Natural killer cell treated with Interleukin-12 subunit alpha and Interleukin-12 subunit beta and Interleukin-15 and Interleukin-18, amount 100 ng/mL, for 72 hours (primary cell): ENCODE results near the gene TRABD2B. TPM values are rescaled to one million over a fixed set of nuclear protein-coding genes. Genes with fewer than 3 reads are reported as not detected.

Source experiments
- ATAC-seq, 2 donors: fragments of 150-1000 bp; cut with Tn5 transposase in 1 of 2; sonication (Bioruptor Pico), chemical (Tn5 transposase) in 1 of 2; 2 replicates each; pipeline ENCODE4 v1.10.0; 2021
- DNase-seq: peaks from one replicate; pipeline ENCODE4 v3.0.0; 2022; ENCODE audit warnings: low spot score
- H3K27ac Mint-ChIP-seq, 2 donors: 1 replicate in 1 of 2; 2 replicates in 1 of 2; pipeline ENCODE4 v1.8.0; 2022; ENCODE audit warnings: mixed read lengths in 2 of 2, mild to moderate bottlenecking in 1 of 2, moderate library complexity in 1 of 2
- H3K27me3 Mint-ChIP-seq, 2 donors: 1 replicate in 1 of 2; 2 replicates in 1 of 2; pipeline ENCODE4 v1.8.0; 2022; ENCODE audit warnings: mixed read lengths in 2 of 2
- H3K36me3 Mint-ChIP-seq: one replicate; pipeline ENCODE4 v1.8.0; 2022; ENCODE audit warnings: mixed read lengths
- H3K4me1 Mint-ChIP-seq, 2 donors: 1 replicate in 1 of 2; 2 replicates in 1 of 2; pipeline ENCODE4 v1.8.0; 2022; ENCODE audit warnings: low read depth in 2 of 2, mixed read lengths in 2 of 2, mild to moderate bottlenecking in 1 of 2
- H3K4me3 Mint-ChIP-seq: one replicate; pipeline ENCODE4 v1.8.0; 2022; ENCODE audit warnings: mixed read lengths
- H3K9me3 Mint-ChIP-seq: 2 replicates; pipeline ENCODE4 v1.8.0; 2022; ENCODE audit warnings: mixed read lengths
- total RNA-seq, 2 donors: library from RNA; stranded (reverse); gene quantifications; one replicate each; pipeline ENCODE4 v1.2.3, GENCODE V29; 2022

Gene TRABD2B
- total RNA-seq, 2 donors from 2014 or later = not detected

DNA sequence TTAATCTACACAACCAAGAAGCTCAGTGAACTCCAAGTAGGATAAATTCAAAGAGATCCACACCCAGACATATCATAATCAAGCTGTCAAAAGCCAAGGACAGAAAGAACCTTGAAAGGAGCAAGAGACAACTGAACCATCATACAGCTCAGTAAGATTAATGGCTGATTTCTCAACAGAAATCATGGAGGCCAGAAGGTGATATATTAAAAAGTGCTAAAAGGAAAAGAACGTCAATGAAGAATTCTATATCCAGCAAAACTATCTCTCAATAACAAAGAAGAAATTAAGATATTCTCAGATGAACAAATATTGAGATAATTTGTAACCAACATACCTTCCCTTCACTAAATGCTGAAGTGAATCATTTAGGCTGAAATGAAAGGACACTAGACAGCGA is 161.8 kb downstream of the TRABD2B start:
- Mint-ChIP-seq H3K9me3 (peaks cover 4% of the 10 kb centered on the region), H3K36me3 (no peaks in the 10 kb centered on the region), H3K4me1 (no peaks in the 10 kb centered on the region), H3K27me3 (peaks cover 5 to 15% of the 10 kb centered on the region in 2 donors), H3K4me3 (no peak overlapping the region), H3K27ac (no peak overlapping the region)
- ATAC-seq (no peak), DNase-seq (no peak)

DNA sequence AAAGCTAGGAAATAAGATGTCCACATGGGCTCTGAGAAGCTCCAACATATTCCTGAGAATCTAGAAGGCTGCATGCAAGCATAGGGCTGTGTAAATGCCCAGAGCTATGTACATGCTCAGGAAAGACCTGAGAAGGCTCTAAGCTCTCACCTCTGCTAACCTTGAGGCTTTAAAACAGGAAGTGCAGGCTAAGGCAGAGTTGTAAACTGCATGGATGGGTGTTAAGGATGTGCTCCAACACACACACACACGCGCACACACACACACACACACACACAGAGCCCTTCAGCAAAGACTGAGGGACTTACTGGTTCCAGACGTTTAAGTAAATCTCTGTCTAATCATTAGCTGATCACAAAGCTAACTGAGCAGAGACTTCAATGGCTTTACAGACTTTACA is 162.9 kb downstream of the TRABD2B start:
- Mint-ChIP-seq H3K4me3 (no peak overlapping the region), H3K27me3 (peaks cover 5 to 26% of the 10 kb centered on the region in 2 donors), H3K36me3 (no peaks in the 10 kb centered on the region), H3K27ac (no peak overlapping the region), H3K9me3 (peaks cover 4% of the 10 kb centered on the region), H3K4me1 (no peaks in the 10 kb centered on the region)
- ATAC-seq (no peak), DNase-seq (no peak)

DNA sequence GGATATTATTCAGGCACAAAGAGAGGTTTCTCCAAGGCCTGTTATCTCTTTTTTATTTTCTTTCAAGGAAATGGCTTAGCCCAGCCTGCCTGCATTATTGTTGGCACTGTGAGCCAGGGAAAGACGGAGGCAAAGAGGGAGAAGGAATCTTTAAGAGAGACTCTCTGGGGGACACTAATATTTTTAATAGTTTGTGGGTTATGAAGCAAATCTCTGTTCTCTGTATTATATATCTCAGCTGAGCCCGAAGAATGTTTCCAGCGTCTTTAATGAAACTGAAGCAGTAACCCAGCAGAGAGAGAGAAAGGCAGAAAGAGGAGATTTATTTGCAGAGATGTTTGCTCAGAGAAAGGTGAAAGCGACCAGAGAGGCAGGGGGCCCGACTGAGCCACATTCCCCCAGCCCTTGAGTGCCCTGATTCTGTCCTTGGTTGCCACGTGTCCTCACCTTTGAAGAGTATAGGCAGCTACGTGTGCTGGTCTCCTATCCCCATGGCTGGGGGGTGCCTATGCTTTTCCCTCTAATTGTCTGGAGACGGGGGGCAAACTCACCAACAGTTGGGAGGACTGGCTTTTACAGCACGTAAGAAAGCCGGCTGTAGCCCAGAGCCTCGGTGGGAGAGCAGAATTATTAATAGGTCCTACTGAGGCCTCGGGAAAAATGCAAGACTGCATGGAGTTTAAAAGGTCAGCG is 166.4 kb downstream of the TRABD2B start:
- ATAC-seq (no peak), DNase-seq (no peak)
- Mint-ChIP-seq H3K4me1 (no peaks in the 10 kb centered on the region), H3K27me3 (peaks cover 5 to 28% of the 10 kb centered on the region in 2 donors), H3K9me3 (peaks cover 4% of the 10 kb centered on the region), H3K27ac (no peak overlapping the region), H3K36me3 (no peaks in the 10 kb centered on the region), H3K4me3 (no peak overlapping the region)

DNA sequence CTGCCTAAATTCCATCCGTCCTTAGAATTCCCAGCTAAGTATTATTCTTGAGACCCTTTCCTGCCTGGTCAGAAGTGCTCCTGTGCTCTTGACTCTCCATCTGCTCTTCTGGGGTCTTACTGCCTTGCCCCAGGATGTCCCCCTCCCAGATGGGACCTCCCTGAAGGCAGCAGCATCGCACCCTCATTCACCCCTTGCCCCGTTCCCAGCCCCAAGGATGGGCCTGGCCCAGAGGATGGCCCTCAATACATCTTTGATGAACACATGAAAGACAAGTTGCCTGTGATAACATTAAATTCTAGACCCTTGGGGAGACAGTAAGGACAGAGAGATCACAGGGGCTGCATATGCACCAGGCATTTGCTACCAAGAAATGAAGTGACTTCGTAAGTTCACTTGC is 167.2 kb downstream of the TRABD2B start:
- Mint-ChIP-seq H3K4me1 (no peaks in the 10 kb centered on the region), H3K36me3 (no peaks in the 10 kb centered on the region), H3K4me3 (no peak overlapping the region), H3K27me3 (peaks cover 5 to 28% of the 10 kb centered on the region in 2 donors), H3K27ac (no peak overlapping the region), H3K9me3 (no peaks in the 10 kb centered on the region)
- DNase-seq = no peak
- no peak for ATAC-seq

DNA sequence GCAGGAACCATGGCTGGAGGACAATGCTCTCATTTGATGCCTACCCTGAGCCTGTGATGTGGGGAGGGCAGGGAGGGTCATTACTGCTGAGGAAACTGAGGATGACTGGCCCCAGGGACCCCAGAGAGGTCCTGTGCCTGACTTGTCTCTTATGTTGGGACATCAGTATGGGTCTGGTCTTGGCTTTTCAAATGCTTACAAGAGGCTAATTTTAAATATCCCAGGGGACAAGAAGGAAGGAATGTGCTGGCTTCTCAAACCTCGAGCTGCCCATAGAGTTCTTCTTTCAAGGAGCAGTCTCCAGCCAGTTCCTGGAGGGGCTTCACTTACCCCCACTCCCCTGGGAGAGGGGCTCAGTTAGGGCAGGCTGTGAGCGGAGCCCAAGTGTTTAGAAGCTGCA is 168.2 kb downstream of the TRABD2B start:
- ATAC-seq = peak in 1 of 2 donors; percentile 24
- Mint-ChIP-seq H3K27ac (no peak overlapping the region), H3K9me3 (no peaks in the 10 kb centered on the region)

DNA sequence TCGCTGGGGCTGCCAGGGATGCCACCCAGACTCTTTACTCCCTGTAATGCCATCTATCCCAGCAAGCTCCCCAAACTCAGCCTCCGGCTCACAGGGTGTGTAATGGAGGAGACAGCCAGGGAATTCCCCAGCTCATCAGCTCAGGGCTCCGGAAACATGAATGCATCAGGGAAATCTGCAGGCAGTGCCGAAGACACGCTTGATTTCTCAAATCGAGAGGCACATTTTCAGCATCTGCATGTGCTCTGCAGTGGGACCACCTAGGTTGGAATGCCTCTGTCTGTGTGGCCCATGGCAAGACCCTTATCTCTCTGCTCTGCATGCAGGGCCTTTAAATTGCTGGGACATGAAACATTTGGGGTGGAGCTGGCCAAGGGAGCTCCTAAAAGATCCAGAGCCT is 170.1 kb downstream of the TRABD2B start:
- H3K36me3 Mint-ChIP-seq = no peaks in the 10 kb centered on the region
- no peak for DNase-seq
- no peak overlapping the region for H3K4me3 Mint-ChIP-seq
- peaks cover 0 to 14% of the 10 kb centered on the region in 2 donors for H3K27me3 Mint-ChIP-seq
- H3K27ac Mint-ChIP-seq = no peak overlapping the region
- no peaks in the 10 kb centered on the region for H3K9me3 Mint-ChIP-seq
- no peaks in the 10 kb centered on the region for H3K4me1 Mint-ChIP-seq
- ATAC-seq = no peak

More for the DNA sequence above, 168.2 kb downstream of the TRABD2B start:
- Mint-ChIP-seq H3K4me3 (no peak overlapping the region), H3K36me3 (no peaks in the 10 kb centered on the region), H3K4me1 (no peaks in the 10 kb centered on the region), H3K27me3 (peaks cover 5 to 28% of the 10 kb centered on the region in 2 donors)
- no peak for DNase-seq

DNA sequence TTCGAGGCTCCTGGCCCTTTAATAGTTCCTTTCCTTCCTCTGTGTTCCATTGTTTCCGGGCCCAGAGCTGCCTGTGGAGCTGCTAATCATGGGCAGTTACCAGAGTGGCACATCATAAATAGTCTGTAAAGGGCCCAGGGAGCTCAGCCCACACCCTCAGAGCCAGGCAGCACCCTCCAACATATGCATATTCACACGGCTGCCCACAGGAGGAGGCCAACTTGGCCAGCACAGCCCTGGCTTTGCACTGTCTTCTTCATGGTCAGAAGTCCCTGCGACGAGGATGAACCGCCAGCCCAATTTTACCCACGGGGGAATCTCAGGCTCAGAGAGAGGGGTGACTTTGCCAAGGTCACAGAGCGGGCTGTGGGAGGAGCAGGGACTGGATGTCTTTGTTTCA is 172.5 kb downstream of the TRABD2B start:
- Mint-ChIP-seq H3K36me3 (no peaks in the 10 kb centered on the region), H3K9me3 (no peaks in the 10 kb centered on the region), H3K27me3 (peaks cover 0 to 5% of the 10 kb centered on the region in 2 donors), H3K4me3 (no peak overlapping the region), H3K4me1 (no peaks in the 10 kb centered on the region), H3K27ac (no peak overlapping the region)
- DNase-seq (no peak), ATAC-seq (no peak)

DNA sequence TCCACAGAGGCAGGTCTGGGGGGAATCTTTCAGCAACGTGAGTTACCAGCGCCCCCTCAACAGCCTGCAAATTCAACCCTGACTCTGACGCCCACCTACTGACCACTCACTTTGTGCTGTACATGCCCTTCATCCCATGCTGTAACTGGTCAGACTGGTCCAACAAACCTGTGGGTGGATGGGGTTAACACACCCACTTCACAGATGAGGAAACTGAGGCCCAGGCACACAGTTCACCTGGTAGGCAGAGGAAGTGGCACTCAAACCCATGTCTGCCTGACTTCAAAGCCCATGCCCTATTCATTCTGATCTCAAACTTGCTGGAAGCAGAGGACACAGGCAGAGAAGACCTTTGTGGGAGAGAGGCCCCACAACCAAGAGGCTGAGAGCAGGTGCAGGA is 172.9 kb downstream of the TRABD2B start:
- no peak overlapping the region for H3K27ac Mint-ChIP-seq
- no peaks in the 10 kb centered on the region for H3K9me3 Mint-ChIP-seq
- H3K27me3 Mint-ChIP-seq = peaks cover 0 to 1% of the 10 kb centered on the region in 2 donors
- ATAC-seq (no peak), DNase-seq (no peak)
- H3K4me3 Mint-ChIP-seq = no peak overlapping the region
- no peaks in the 10 kb centered on the region for H3K36me3 Mint-ChIP-seq
- H3K4me1 Mint-ChIP-seq = no peaks in the 10 kb centered on the region

DNA sequence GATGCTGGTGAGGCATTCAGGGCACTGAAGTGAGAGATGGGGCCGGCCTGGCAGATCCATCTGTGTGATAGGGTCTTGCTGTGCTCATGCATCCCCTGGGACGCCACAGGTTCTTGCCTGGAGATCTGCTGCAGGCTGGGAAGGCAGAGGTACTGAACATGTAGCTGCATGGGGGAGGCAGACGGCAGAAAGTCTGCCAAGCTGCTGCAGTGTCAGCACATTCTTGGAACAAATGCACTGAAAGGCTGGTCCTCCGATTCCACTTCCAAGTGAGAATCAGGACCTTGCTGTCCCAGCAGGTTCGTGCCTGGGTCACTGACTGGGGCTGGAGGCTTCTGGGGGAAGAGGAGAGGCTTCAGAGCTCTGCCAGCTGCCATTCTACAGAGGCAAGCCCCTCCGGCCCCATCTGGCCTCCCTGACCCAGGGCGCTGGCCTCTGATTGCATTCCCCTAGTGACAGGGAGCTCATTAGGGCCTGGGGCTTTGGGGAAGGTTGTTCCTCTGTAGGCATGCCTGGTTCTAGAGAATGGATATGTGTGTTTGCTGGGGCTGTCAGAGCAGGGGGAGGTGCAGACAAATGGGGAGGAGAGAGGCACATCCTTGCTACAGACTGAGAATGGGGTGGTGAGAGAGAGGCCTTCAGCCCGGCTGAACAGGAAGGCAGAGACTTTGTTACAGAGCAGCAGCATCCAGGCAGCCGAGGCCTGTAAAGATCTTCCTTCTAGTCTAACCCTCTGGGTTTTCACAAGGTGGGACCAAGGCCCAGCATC is 174.0 kb downstream of the TRABD2B start:
- Mint-ChIP-seq H3K4me3 (no peak overlapping the region), H3K36me3 (no peaks in the 10 kb centered on the region), H3K27me3 (no peaks in the 10 kb centered on the region), H3K9me3 (no peaks in the 10 kb centered on the region), H3K4me1 (no peaks in the 10 kb centered on the region), H3K27ac (no peak overlapping the region)
- ATAC-seq (no peak), DNase-seq (no peak)

DNA sequence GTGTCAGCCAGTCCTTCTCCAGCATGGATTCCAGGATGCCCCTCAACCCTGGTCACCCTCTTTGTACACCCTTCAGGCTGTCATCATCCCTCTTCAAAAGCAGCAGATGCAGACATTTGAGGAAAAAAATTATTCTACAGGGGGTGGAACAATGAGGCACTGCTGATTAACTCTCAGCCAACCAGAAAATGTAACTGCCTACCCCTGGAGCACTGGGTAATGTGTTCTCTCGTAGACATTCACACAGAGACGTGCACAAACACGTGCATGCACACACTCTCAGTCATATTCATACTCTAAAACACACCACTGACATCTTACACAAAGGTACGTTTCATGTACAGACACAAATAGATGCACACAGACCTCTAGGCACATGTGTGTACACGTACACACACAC is 175.4 kb downstream of the TRABD2B start:
- DNase-seq (no peak), ATAC-seq (no peak)
- no peak overlapping the region for H3K27ac Mint-ChIP-seq
- H3K9me3 Mint-ChIP-seq = no peaks in the 10 kb centered on the region
- no peak overlapping the region for H3K4me3 Mint-ChIP-seq
- no peaks in the 10 kb centered on the region for H3K27me3 Mint-ChIP-seq
- H3K4me1 Mint-ChIP-seq = no peaks in the 10 kb centered on the region
- no peaks in the 10 kb centered on the region for H3K36me3 Mint-ChIP-seq

DNA sequence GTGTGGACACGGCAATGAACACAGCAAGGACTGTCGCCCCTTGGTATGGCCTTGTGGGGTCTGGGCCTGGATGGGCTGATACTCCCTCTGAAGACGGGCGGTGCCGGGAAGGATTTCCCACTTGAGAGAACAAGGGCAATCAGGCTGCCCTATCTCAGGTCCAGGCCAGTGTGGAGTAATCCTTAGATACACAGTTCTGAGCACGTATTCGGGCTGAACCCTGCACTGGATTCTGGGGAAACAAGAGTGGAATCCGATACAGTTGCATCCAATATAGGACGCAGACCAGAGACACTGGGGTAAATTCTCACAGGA is 177.7 kb downstream of the TRABD2B start:
- Mint-ChIP-seq H3K27me3 (no peaks in the 10 kb centered on the region), H3K36me3 (no peaks in the 10 kb centered on the region), H3K9me3 (no peaks in the 10 kb centered on the region), H3K27ac (no peak overlapping the region), H3K4me1 (no peaks in the 10 kb centered on the region), H3K4me3 (no peak overlapping the region)
- DNase-seq = no peak
- no peak for ATAC-seq

DNA sequence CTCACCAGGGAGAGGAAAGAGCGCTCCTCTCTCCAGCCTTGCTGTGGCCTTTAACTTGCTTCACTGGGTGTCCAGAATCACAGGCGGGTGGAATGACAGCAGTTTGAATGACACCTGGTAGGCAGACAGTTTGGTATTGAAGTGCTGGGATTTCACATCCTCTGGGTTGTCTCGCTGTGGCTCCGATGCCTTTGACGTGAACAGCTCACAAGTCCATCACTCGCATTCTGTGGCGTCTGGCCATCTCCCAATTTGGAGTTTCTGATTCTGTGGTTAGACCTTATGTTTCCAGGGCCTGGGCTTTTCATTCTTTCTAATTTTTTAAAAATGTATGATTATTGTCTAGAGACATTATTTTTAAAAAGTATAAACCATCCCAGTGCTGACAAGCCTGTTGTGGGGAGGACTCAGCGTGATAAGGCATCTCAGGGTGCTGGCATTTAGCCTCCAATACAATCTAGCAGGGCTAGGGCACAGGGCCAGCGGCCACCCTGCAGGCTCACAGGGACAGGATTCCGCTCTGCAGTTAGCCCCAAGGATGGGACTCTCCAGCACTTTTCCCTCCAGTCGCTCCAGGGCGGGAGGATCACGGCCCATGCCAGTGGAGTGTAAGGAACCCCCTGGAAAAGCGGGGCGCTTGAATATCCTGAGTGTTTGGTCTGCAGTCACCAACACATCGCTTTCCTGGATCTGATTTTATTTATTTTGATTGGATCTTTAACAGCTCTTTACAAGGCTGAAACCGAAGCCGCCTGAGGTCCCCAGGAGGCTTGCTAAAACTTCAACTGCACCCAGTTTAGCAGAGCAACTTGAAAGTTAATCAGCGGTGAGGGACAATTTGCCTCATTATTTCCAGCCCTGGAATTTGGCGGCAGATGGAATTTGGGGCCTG is 178.3 kb downstream of the TRABD2B start:
- no peak for ATAC-seq
- H3K27me3 Mint-ChIP-seq = no peaks in the 10 kb centered on the region
- H3K27ac Mint-ChIP-seq = no peak overlapping the region
- DNase-seq = no peak
- no peak overlapping the region for H3K4me3 Mint-ChIP-seq
- H3K36me3 Mint-ChIP-seq = no peaks in the 10 kb centered on the region
- no peaks in the 10 kb centered on the region for H3K9me3 Mint-ChIP-seq
- no peaks in the 10 kb centered on the region for H3K4me1 Mint-ChIP-seq

DNA sequence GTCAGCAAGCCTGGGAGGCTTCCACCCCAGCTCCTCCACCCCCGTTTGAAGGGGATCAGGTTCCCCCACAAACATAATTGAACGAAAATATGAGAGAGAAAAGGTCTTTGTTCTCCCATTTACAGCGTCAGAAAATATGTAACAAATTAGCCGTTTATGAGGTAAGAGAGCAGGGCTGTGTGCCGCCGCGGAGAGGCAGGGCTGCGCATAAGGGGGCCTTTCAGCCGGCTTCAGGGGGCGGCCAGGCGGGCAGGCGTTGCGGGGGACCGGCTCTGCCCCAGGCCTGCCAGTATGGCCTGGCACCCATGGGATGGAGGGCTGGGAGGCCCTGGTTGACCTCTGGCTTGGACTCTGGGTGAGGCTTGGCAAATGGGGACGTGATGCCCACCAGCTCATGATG is 179.3 kb downstream of the TRABD2B start:
- peaks cover 0 to 4% of the 10 kb centered on the region in 2 donors for H3K27me3 Mint-ChIP-seq
- H3K4me3 Mint-ChIP-seq = no peak overlapping the region
- ATAC-seq = no peak
- no peak overlapping the region for H3K27ac Mint-ChIP-seq
- H3K4me1 Mint-ChIP-seq = no peaks in the 10 kb centered on the region
- no peaks in the 10 kb centered on the region for H3K36me3 Mint-ChIP-seq
- no peaks in the 10 kb centered on the region for H3K9me3 Mint-ChIP-seq
- DNase-seq = no peak
